Measurements from ENCODE around the gene BICD2.

DNA sequence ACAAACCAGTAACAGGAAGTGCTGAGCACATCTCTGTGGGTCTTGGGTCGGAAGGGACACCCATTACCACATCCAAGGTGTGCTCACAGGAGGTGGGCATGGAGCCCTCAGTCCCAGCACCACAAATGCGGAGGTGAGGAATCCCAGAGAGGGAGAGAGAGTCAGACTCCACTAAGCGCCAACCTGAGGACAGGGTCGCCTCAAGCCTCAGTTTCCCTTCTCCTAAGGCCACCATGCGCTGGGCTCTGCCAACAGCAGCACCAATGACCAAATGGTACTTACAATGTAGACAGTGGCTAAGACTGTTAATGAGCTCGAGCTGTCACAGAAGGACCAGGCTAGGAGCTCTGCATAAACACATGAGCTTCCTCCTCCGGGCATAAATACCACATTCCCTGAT, 43.1 kb downstream of the BICD2 start:
- TF ChIP-seq EZH2 (IDR thresholded peaks at IDR 0.05; ENCODE audit: insufficient read depth, poor library complexity, severe bottlenecking) (no peak), EZH2phosphoT487 (IDR thresholded peaks at IDR 0.05; ENCODE audit: insufficient read depth, low read depth) (no peak)
